HepG2 (cell line): ENCODE measurements around the gene RASL12. TPM values are rescaled to one million over a fixed set of nuclear protein-coding genes. Genes with fewer than 3 reads are reported as not detected.

ENCODE experiments used
- ARNTL ChIP-seq: sonication (generic); formaldehyde crosslinking; IDR thresholded peaks from 2 replicates; pipeline ENCODE4 v1.4.0; 2020; ENCODE audit warnings: mild to moderate bottlenecking, missing genetic modification reagents
- CSRNP2 ChIP-seq: sonication (generic); formaldehyde crosslinking; conservative IDR thresholded peaks from 2 replicates; pipeline ENCODE4 v1.8.0; 2022; ENCODE audit warnings: low read depth, missing genetic modification reagents
- GTF2F1 ChIP-seq: fragments of 150-350 bp; IDR thresholded peaks from 2 replicates; pipeline ENCODE4 v1.6.1; 2014; ENCODE audit warnings: low read length
- HMGXB3 ChIP-seq: sonication (generic); formaldehyde crosslinking; IDR thresholded peaks from 2 replicates; pipeline ENCODE4 v1.4.0; 2020; ENCODE audit warnings: missing genetic modification reagents, borderline replicate concordance
- HNF4G ChIP-seq, 2 experiments: sonication (generic) in 1 of 2; formaldehyde crosslinking in 1 of 2; IDR thresholded peaks; 2 replicates each; pipeline versions ENCODE4 v1.4.0 to v1.6.1; 2011 to 2020; ENCODE audit warnings: borderline replicate concordance in 2 of 2, low read depth in 2 of 2, mild to moderate bottlenecking in 2 of 2, low read length in 1 of 2, missing genetic modification reagents in 1 of 2, moderate library complexity in 1 of 2
- JDP2 ChIP-seq: sonication (generic); formaldehyde crosslinking; IDR thresholded peaks from 2 replicates; pipeline ENCODE4 v1.8.1; 2022; ENCODE audit warnings: missing genetic modification reagents, borderline replicate concordance
- KLF16 ChIP-seq, 2 experiments: sonication (generic) in 1 of 2; formaldehyde crosslinking in 1 of 2; IDR thresholded peaks; 2 replicates each; pipeline versions ENCODE4 v1.6.1 to v1.8.0; 2016 to 2023; ENCODE audit warnings: missing genetic modification reagents in 2 of 2, missing compliant biosample characterization in 1 of 2
- NPAS2 ChIP-seq: sonication (generic); formaldehyde crosslinking; IDR thresholded peaks from 2 replicates; pipeline ENCODE4 v1.8.0; 2022; ENCODE audit warnings: mild to moderate bottlenecking, missing genetic modification reagents, borderline replicate concordance
- SP2 ChIP-seq: sonication (generic); formaldehyde crosslinking; IDR thresholded peaks from 2 replicates; pipeline ENCODE4 v1.5.1; 2020; ENCODE audit warnings: mild to moderate bottlenecking, missing genetic modification reagents
- ZBTB7A ChIP-seq: sonication (generic); formaldehyde crosslinking; IDR thresholded peaks from 2 replicates; pipeline ENCODE4 v1.8.0; 2022; ENCODE audit warnings: mild to moderate bottlenecking, missing genetic modification reagents
- ZMYM4 ChIP-seq: sonication (generic); formaldehyde crosslinking; IDR thresholded peaks from 2 replicates; pipeline ENCODE4 v1.8.1; 2023; ENCODE audit warnings: mild to moderate bottlenecking, missing genetic modification reagents
- ZNF274 ChIP-seq: sonication (generic); formaldehyde crosslinking; IDR thresholded peaks from 2 replicates; pipeline ENCODE4 v1.5.1; 2020; ENCODE audit warnings: mild to moderate bottlenecking, missing genetic modification reagents
- ZNF772 ChIP-seq: sonication (generic); formaldehyde crosslinking; IDR thresholded peaks from 2 replicates; pipeline ENCODE4 v1.5.0; 2020; ENCODE audit warnings: mild to moderate bottlenecking, missing genetic modification reagents
- ZNF776 ChIP-seq: sonication (generic); formaldehyde crosslinking; IDR thresholded peaks from 2 replicates; pipeline ENCODE4 v1.4.0; 2020; ENCODE audit warnings: mild to moderate bottlenecking, missing genetic modification reagents
- ZZZ3 ChIP-seq: sonication (generic); formaldehyde crosslinking; IDR thresholded peaks from 2 replicates; pipeline ENCODE4 v1.4.0; 2020; ENCODE audit warnings: missing genetic modification reagents, mild to moderate bottlenecking, borderline replicate concordance
- polyA plus RNA-seq, 8 experiments: library from polyadenylated mRNA; depleted of rRNA in 3 of 8; stranded (reverse) in 7 of 8; unstranded in 1 of 8; fragments of >200 nt; fragmentation: Illumina TruSeq in 4 of 8; extraction: Trizol in 4 of 8; gene quantifications; 2 replicates each; pipeline versions ENCODE4 v1.2.1 to v1.2.3, GENCODE V29; 2011 to 2016; ENCODE audit warnings: low read depth in 4 of 8, missing spikeins in 1 of 8, mixed read lengths in 1 of 8; ENCODE audit not compliant: insufficient read depth in 1 of 8
- total RNA-seq, 5 experiments: library from RNA; depleted of rRNA; stranded (reverse); fragments of >200 nt; fragmentation: Illumina TruSeq; extraction: Trizol; gene quantifications; 2 replicates each; pipeline ENCODE4 v1.2.3, GENCODE V29; 2016; ENCODE audit warnings: low read depth in 1 of 5

The RASL12 gene
- total and polyA plus RNA-seq, 2 of the 13 experiments (the other 11 are each of a cell fraction or from before 2014, with no cell fraction given), result 0.16 to 0.55 TPM

- TF ChIP-seq HMGXB3 (CRISPR knock-in tag), result peak; percentile 90; the same call in 1 of the 2 replicates
- no peak for TF ChIP-seq GTF2F1
- TF ChIP-seq SP2 (CRISPR knock-in tag), result no peak
- peak; percentile 78; the same call in 1 of the 2 replicates for TF ChIP-seq ARNTL (CRISPR knock-in tag)
- TF ChIP-seq CSRNP2 (CRISPR knock-in tag), result no peak
- TF ChIP-seq JDP2 (CRISPR knock-in tag), result no peak
- TF ChIP-seq ZNF274 (CRISPR knock-in tag), result peak; percentile 60; the same call in 1 of the 2 replicates
- peak in 1 of 2 experiments; percentile 40; a peak in 1 of 4 replicates for TF ChIP-seq KLF16 (CRISPR knock-in tag; IDR thresholded peaks at IDR 0.05)
- TF ChIP-seq ZMYM4, result peak; percentile 79
- peak; percentile 40; the same call in 1 of the 2 replicates for TF ChIP-seq HNF4G (IDR thresholded peaks at IDR 0.05; ENCODE audit: borderline replicate concordance, low read depth, low read length)
- TF ChIP-seq HNF4G (CRISPR knock-in tag; IDR thresholded peaks at IDR 0.05; ENCODE audit: borderline replicate concordance, low read depth), result no peak; the same call in 1 of the 2 replicates
- peak; percentile 86 for TF ChIP-seq ZNF772
- TF ChIP-seq ZZZ3 (CRISPR knock-in tag), result peak; percentile 53; the same call in 1 of the 2 replicates
- peak; percentile 74; the same call in 1 of the 2 replicates for TF ChIP-seq ZBTB7A (CRISPR knock-in tag)
- no peak for TF ChIP-seq NPAS2 (CRISPR knock-in tag)
- TF ChIP-seq ZNF776 (CRISPR knock-in tag), result no peak
Measured at GRCh38 chr15:65044724-65045481, 22.9 kb downstream of the RASL12 start, which contains the start of gene SLC51B (continued).
